Body of pancreas (tissue), 4 donors: ENCODE measurements around the gene TSSC4.
A peak's percentile ranks its signal among the peaks of the same experiment; 100 is the strongest.

Source experiments
- CTCF ChIP-seq, 7 experiments: fragments of 450-650 bp in 4 of 7; fragments of 200-600 bp in 3 of 7; sonication (generic) in 3 of 7; IDR thresholded peaks; one replicate each; pipeline ENCODE4 v1.5.1; 2016 to 2019; ENCODE audit warnings: antibody characterized with exemption in 7 of 7
- POLR2A ChIP-seq, 3 donors: fragments of 450-650 bp; IDR thresholded peaks; one replicate each; pipeline ENCODE4 v1.6.1; 2016; ENCODE audit warnings: antibody characterized with exemption in 3 of 3, mild to moderate bottlenecking in 2 of 3

- TF ChIP-seq CTCF (IDR thresholded peaks at IDR 0.05) (peak; percentile 89 to 100 (median 99)), POLR2A (IDR thresholded peaks at IDR 0.05) (peak; percentile 75 to 91 (median 86))
Observed at GRCh38 chr11:2400069-2400761, at the start of gene TSSC4.
